K562 (cell line): ENCODE data around the gene THBS1.

Experiments used
- BHLHE40 ChIP-seq: IDR thresholded peaks from 2 replicates; pipeline ENCODE4 v1.6.1; 2011; ENCODE audit warnings: low read length, improper control_type of control experiment
- CTCF ChIP-seq, 3 experiments: IDR thresholded peaks in 2 of 3; conservative IDR thresholded peaks in 1 of 3; 2 replicates each; pipeline ENCODE4 v1.5.1; 2011 to 2012; ENCODE audit warnings: low read length in 3 of 3, mild to moderate bottlenecking in 3 of 3, control low read depth in 2 of 3, improper control_type of control experiment in 1 of 3, inconsistent platforms in 1 of 3, low read depth in 1 of 3, mixed read lengths in 1 of 3, moderate library complexity in 1 of 3; ENCODE audit not compliant: insufficient read depth in 2 of 3
- ETV6 ChIP-seq, 3 experiments: fragments of 150-350 bp in 1 of 3; sonication (generic) in 1 of 3; formaldehyde crosslinking in 1 of 3; IDR thresholded peaks; 2 replicates each; pipeline versions ENCODE4 v1.6.1 to v1.8.0; 2014 to 2022; ENCODE audit warnings: borderline replicate concordance in 2 of 3, low read depth in 2 of 3, antibody characterized with exemption in 1 of 3, low read length in 1 of 3, mild to moderate bottlenecking in 1 of 3, missing genetic modification reagents in 1 of 3
- FOXK1 ChIP-seq: sonication (generic); formaldehyde crosslinking; IDR thresholded peaks from 2 replicates; pipeline ENCODE4 v1.8.0; 2022; ENCODE audit warnings: missing genetic modification reagents, mild to moderate bottlenecking, borderline replicate concordance
- MAFG ChIP-seq: fragments of 450-650 bp; conservative IDR thresholded peaks from 2 replicates; pipeline ENCODE4 v1.6.1; 2016; ENCODE audit warnings: missing genetic modification characterization, missing compliant biosample characterization
- POLR2A ChIP-seq: fragments of 450-650 bp; conservative IDR thresholded peaks from 2 replicates; pipeline ENCODE4 v1.6.1; 2016
- POLR2AphosphoS5 ChIP-seq: IDR thresholded peaks from 2 replicates; pipeline ENCODE4 v1.6.1; 2011; ENCODE audit warnings: mild to moderate bottlenecking, low read depth, low read length, moderate library complexity; ENCODE audit not compliant: control insufficient read depth, insufficient read depth
- RAD21 ChIP-seq, 2 experiments: fragments of 250-450 bp in 1 of 2; fragments of 450-650 bp in 1 of 2; sonication (Bioruptor Pico) in 1 of 2; formaldehyde crosslinking in 1 of 2; IDR thresholded peaks in 1 of 2; conservative IDR thresholded peaks in 1 of 2; 2 replicates each; pipeline versions ENCODE4 v1.4.0 to v1.8.0; 2020 to 2022; ENCODE audit warnings: mild to moderate bottlenecking in 2 of 2, moderate library complexity in 1 of 2
- TBL1XR1 ChIP-seq, 2 experiments: IDR thresholded peaks; 2 replicates each; pipeline ENCODE4 v1.6.1; 2012; ENCODE audit warnings: improper control_type of control experiment in 2 of 2, low read length in 2 of 2, mild to moderate bottlenecking in 1 of 2
- XRCC5 ChIP-seq: fragments of 200-400 bp; formaldehyde crosslinking; IDR thresholded peaks from 2 replicates; pipeline ENCODE4 v1.6.1; 2017; ENCODE audit warnings: low read depth, mild to moderate bottlenecking, low read length
- ZBTB7A ChIP-seq: IDR thresholded peaks from 2 replicates; pipeline ENCODE4 v1.6.1; 2011; ENCODE audit warnings: low read depth, mild to moderate bottlenecking, low read length, moderate library complexity, borderline replicate concordance; ENCODE audit not compliant: control insufficient read depth

GRCh38 chr15:39643727-39644126 lies 62.8 kb downstream of the THBS1 start:
- TF ChIP-seq ETV6 (IDR thresholded peaks at IDR 0.05; ENCODE audit: borderline replicate concordance in 1 of 2, low read depth in 2 of 2, low read length in 1 of 2) (no peak), ETV6 (CRISPR knock-in tag; IDR thresholded peaks at IDR 0.05; ENCODE audit: borderline replicate concordance) (no peak), BHLHE40 (no peak), CTCF (IDR thresholded peaks at IDR 0.05 in 2 of 3, conservative IDR thresholded peaks at IDR 0.05 in 1 of 3; ENCODE audit: insufficient read depth in 2 of 3, low read depth in 1 of 3, low read length in 3 of 3) (no peak), MAFG (tag) (no peak), POLR2A (no peak), RAD21 (CRISPR knock-in tag; conservative IDR thresholded peaks at IDR 0.05 in 1 of 2, IDR thresholded peaks at IDR 0.05 in 1 of 2) (no peak), TBL1XR1 (IDR thresholded peaks at IDR 0.05; ENCODE audit: low read length in 2 of 2) (no peak), FOXK1 (no peak), POLR2AphosphoS5 (no peak), ZBTB7A (no peak), XRCC5 (no peak)
